Measurements from ENCODE around the gene BABAM2. TPM values are rescaled to one million over a fixed set of nuclear protein-coding genes. Genes with fewer than 3 reads are reported as not detected.
"Not testable (repeated sequence)": the region's sequence is repeated elsewhere in the genome, so short reads cannot be mapped to it uniquely, and the experiment has no call there.

BABAM2 gene
- total RNA-seq, 1 donor from 2014 or later, result 43.5 TPM

DNA sequence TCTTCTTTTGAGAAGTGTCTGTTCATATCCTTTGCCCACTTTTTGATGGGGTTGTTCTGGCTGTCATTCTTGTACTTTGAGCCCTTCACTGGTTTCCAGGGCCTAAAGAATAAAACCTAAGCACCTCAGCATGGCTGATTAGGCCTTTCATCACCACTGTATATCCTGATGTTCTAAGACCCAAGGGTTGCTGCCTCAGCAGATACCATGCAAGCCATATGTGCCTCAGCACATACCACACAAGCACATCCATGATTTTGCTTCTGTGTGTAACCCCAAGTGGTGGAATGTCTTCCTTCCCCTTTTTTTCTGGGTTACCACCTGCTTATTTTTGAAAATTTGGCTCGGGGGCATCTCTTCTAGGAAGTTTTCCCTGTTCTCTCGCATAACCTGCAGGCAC is 11.7 kb upstream of the BABAM2 start:
- Mint-ChIP-seq H3K27ac (no peak overlapping the region), H3K4me3 (no peak overlapping the region), H3K4me1 (no peaks in the 10 kb centered on the region), H3K9me3 (peaks cover 42% of the 10 kb centered on the region), H3K36me3 (peaks cover 17% of the 10 kb centered on the region), H3K27me3 (ENCODE audit: low read depth) (no peaks in the 10 kb centered on the region)
- DNase-seq (ENCODE audit: low spot score in 2 of 2, unreplicated experiment in 2 of 2), result no peak
- TF ChIP-seq, protein P1, sequence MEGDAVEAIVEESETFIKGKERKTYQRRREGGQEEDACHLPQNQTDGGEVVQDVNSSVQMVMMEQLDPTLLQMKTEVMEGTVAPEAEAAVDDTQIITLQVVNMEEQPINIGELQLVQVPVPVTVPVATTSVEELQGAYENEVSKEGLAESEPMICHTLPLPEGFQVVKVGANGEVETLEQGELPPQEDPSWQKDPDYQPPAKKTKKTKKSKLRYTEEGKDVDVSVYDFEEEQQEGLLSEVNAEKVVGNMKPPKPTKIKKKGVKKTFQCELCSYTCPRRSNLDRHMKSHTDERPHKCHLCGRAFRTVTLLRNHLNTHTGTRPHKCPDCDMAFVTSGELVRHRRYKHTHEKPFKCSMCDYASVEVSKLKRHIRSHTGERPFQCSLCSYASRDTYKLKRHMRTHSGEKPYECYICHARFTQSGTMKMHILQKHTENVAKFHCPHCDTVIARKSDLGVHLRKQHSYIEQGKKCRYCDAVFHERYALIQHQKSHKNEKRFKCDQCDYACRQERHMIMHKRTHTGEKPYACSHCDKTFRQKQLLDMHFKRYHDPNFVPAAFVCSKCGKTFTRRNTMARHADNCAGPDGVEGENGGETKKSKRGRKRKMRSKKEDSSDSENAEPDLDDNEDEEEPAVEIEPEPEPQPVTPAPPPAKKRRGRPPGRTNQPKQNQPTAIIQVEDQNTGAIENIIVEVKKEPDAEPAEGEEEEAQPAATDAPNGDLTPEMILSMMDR (IDR thresholded peaks at IDR 0.05; ENCODE audit: unreplicated experiment), result no peak

DNA sequence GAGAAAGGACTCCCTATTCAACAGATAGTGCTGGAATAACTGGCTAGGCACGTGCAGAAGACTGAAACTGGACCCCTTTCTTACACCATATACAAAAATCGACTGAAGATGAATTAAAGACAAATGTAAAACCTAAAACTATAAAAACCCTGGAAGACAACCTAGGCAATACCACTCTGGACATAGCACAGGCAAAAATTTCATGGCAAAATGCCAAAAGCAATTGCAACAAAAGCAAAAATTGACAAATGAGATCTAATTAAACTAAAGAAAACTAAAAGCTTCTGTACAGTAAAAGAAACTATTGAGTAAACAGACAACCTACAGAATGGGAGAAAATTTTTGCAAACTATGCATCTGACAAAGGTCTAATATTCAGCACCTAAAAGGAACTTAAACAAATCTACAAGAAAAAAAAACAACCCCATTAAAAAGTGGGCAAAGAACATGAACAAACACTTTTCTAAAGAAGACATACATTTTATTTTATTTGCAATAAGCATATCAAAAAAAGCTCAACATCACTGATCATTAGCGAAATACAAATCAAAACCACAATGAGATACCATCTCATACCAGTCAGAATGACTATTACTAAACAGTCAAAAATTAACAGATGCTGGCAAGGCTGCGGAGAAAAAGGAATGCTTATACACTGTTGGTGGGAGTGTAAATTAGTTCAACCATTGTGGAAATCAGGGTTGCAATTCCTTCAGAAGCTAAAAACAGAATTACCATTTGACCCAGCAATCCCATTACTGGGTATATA is 8.5 kb upstream of the BABAM2 start:
- not testable (repeated sequence) for H3K36me3 Mint-ChIP-seq; H3K27ac Mint-ChIP-seq; H3K4me1 Mint-ChIP-seq; H3K27me3 Mint-ChIP-seq (ENCODE audit: low read depth); H3K4me3 Mint-ChIP-seq; DNase-seq (ENCODE audit: low spot score in 2 of 2, unreplicated experiment in 2 of 2)
- peaks cover 31% of the 10 kb centered on the region for H3K9me3 Mint-ChIP-seq

DNA sequence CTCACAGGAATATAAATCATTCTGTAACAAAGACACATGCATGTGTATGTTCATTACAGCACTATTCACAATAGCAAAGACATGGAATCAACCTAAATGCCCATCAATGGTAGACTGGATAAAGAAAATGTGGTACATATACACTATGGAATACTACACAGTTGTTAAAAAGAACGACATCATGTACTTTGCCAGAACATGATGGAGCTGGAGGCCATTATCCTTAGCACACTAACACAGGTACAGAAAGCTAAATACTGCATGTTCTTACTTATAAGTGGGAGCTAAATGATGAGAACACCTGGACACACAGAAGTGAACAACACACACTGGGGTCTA is 8.0 kb upstream of the BABAM2 start:
- not testable (repeated sequence) for H3K27me3 Mint-ChIP-seq (ENCODE audit: low read depth); DNase-seq (ENCODE audit: low spot score in 2 of 2, unreplicated experiment in 2 of 2); H3K4me3 Mint-ChIP-seq; H3K36me3 Mint-ChIP-seq; H3K4me1 Mint-ChIP-seq; H3K27ac Mint-ChIP-seq
- peaks cover 26% of the 10 kb centered on the region for H3K9me3 Mint-ChIP-seq

DNA sequence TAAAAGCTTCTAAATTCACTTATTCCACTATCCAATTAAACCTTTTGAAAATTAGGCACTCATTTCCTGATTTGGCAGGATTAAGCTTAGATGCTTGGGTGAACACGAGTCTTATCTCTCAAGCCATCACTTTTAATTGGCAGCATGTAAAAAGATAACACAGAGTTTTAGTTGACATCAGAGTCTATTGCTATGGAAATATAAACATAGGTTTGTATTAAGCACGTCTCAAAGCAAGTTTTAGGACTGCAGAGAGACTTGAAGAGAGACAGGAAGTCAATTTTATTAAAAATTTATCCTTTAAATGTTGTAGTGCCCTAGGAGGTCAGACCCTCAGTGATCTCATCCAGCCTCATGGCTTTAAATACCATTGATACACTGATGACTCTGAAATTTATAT is 5.9 kb upstream of the BABAM2 start:
- H3K27me3 Mint-ChIP-seq (ENCODE audit: low read depth), result no peaks in the 10 kb centered on the region
- DNase-seq (ENCODE audit: low spot score in 2 of 2, unreplicated experiment in 2 of 2), result no peak
- H3K4me1 Mint-ChIP-seq, result peaks cover 14% of the 10 kb centered on the region
- peaks cover 16% of the 10 kb centered on the region for H3K9me3 Mint-ChIP-seq
- H3K27ac Mint-ChIP-seq, result no peak overlapping the region
- TF ChIP-seq, protein P1 (IDR thresholded peaks at IDR 0.05; ENCODE audit: unreplicated experiment), result no peak
- peaks cover 8% of the 10 kb centered on the region for H3K36me3 Mint-ChIP-seq
- H3K4me3 Mint-ChIP-seq, result no peak overlapping the region

DNA sequence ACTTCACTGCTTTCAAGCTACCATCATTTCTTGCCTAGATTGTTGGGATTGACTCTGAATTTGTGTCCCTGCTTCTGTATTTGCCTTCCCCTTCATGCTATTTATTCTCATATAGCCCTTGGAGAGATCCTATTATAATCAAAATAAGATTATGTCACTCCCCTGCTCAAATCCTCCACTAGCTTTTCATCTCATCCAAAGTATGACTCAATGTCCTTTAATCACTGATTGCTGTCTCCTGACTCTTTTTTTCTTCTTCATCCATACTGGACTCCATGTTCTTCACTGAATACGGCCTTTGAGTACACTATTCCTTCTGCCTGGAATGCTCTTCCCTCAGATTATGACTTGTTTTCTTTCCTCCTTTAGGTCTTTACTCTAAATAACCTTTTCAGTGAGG is 5.3 kb upstream of the BABAM2 start:
- Mint-ChIP-seq H3K9me3 (peaks cover 13% of the 10 kb centered on the region), H3K4me1 (peaks cover 15% of the 10 kb centered on the region), H3K36me3 (peaks cover 7% of the 10 kb centered on the region), H3K27me3 (ENCODE audit: low read depth) (no peaks in the 10 kb centered on the region), H3K4me3 (no peak overlapping the region), H3K27ac (no peak overlapping the region)
- TF ChIP-seq, protein P1 (IDR thresholded peaks at IDR 0.05; ENCODE audit: unreplicated experiment), result no peak
- DNase-seq (ENCODE audit: low spot score in 2 of 2, unreplicated experiment in 2 of 2), result no peak

DNA sequence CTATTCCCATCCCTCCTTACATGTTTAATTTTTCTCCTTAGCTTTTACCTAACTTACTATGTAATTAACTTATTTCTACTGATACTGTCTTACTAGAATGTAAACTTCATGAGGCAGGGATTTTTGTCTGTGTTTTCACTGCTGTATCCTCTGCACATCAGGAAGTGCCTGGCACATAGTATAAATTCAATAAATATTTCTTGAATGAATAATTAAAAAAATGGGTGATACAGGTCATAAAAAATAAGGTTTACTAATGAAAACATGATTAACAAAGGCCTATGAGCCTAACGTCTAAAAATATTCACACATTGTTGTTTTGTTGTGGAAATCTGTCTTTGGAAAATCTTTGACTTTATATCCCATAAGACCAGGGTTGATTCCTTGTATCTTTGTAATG is 4.9 kb upstream of the BABAM2 start:
- TF ChIP-seq, protein P1 (IDR thresholded peaks at IDR 0.05; ENCODE audit: unreplicated experiment), result no peak
- Mint-ChIP-seq H3K9me3 (peaks cover 9% of the 10 kb centered on the region), H3K27ac (no peak overlapping the region), H3K4me1 (peaks cover 15% of the 10 kb centered on the region), H3K36me3 (peaks cover 7% of the 10 kb centered on the region), H3K4me3 (no peak overlapping the region), H3K27me3 (ENCODE audit: low read depth) (no peaks in the 10 kb centered on the region)
- DNase-seq (ENCODE audit: low spot score in 2 of 2, unreplicated experiment in 2 of 2), result no peak

DNA sequence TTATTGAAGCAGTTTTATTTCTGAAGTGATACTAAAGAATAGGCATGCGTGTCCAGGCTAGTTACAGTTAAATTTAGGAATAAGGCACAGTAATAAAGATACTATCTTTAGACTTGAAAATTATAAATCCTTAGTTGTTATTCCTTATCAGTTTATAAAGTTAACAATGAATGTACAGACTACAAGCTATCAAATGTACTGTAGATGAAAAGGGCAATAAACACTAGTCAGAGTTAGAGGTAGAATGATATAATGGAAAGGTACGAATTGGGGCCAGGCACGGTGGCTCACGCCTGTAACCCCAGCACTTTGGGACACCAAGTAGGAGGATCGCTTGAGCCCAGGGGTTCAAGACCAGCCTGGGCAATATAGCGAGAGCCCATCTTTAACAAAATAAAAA is 4.2 kb upstream of the BABAM2 start:
- no peak overlapping the region for H3K4me3 Mint-ChIP-seq
- peaks cover 9% of the 10 kb centered on the region for H3K9me3 Mint-ChIP-seq
- peaks cover 7% of the 10 kb centered on the region for H3K36me3 Mint-ChIP-seq
- peaks cover 21% of the 10 kb centered on the region for H3K4me1 Mint-ChIP-seq
- DNase-seq (ENCODE audit: low spot score in 2 of 2, unreplicated experiment in 2 of 2), result no peak
- H3K27ac Mint-ChIP-seq, result no peak overlapping the region
- no peaks in the 10 kb centered on the region for H3K27me3 Mint-ChIP-seq (ENCODE audit: low read depth)
- TF ChIP-seq, protein P1 (IDR thresholded peaks at IDR 0.05; ENCODE audit: unreplicated experiment), result no peak

Measured in mesothelial cell of epicardium (in vitro differentiated cells).